Prostate gland (tissue), 2 donors: Measurements from ENCODE around the gene NEBL. TPM values are rescaled to one million over a fixed set of nuclear protein-coding genes. Genes with fewer than 3 reads are reported as not detected.

Source experiments
- DNase-seq: peaks from one replicate; pipeline ENCODE4 v3.0.0-alpha.2; 2019; ENCODE audit warnings: low spot score
- H3K27ac ChIP-seq, 2 donors: fragments of 200-600 bp; sonication (generic); 2 replicates each; pipeline ENCODE4 v1.5.1; 2017 to 2019
- H3K27me3 ChIP-seq: fragments of 200-600 bp; sonication (generic); replicated peaks from 2 replicates; pipeline ENCODE4 v1.5.1; 2019; ENCODE audit not compliant: insufficient read depth
- H3K36me3 ChIP-seq, 2 donors: fragments of 200-600 bp; sonication (generic); 1 replicate in 1 of 2; 2 replicates in 1 of 2; pipeline versions ENCODE4 v1.5.1 to v1.8.1; 2017 to 2019
- H3K4me1 ChIP-seq: fragments of 200-600 bp; sonication (generic); replicated peaks from 2 replicates; pipeline ENCODE4 v1.5.1; 2019
- H3K4me3 ChIP-seq, 2 donors: fragments of 200-600 bp; sonication (generic); 2 replicates each; pipeline ENCODE4 v1.5.1; 2017 to 2019
- H3K9me3 ChIP-seq: fragments of 200-600 bp; sonication (generic); 2 replicates; pipeline ENCODE4 v1.5.1; 2017
- POLR2A ChIP-seq: fragments of 450-650 bp; IDR thresholded peaks from one replicate; pipeline ENCODE4 v1.6.1; 2016; ENCODE audit warnings: antibody characterized with exemption, mild to moderate bottlenecking
- POLR2AphosphoS5 ChIP-seq: sonication (generic); formaldehyde crosslinking; IDR thresholded peaks from one replicate; pipeline ENCODE4 v1.6.1; 2017; ENCODE audit warnings: antibody characterized with exemption
- WGBS: methylation state at CpG from one replicate; pipeline ENCODE4 v1.1.5; 2018; 5-methylcytosine and 5-hydroxymethylcytosine counted together
- intact Hi-C: fragments of 100-400 bp; cut with DNase I; formaldehyde crosslinking; loops from one replicate; pipeline ENCODE4 v1.14.2; 2022
- total RNA-seq, 2 donors: library from RNA; depleted of rRNA; stranded (reverse); fragments of >200 nt; gene quantifications; one replicate each; pipeline ENCODE4 v1.1.0, GENCODE V29; 2016
- TF ChIP-seq, protein P1 (sequence below), 4 experiments: fragments of 200-600 bp in 2 of 4; fragments of 450-650 bp in 2 of 4; sonication (generic) in 2 of 4; IDR thresholded peaks; 1 replicate in 3 of 4; 2 replicates in 1 of 4; pipeline ENCODE4 v1.5.1; 2016 to 2019; ENCODE audit warnings: antibody characterized with exemption in 4 of 4, mild to moderate bottlenecking in 2 of 4, moderate library complexity in 2 of 4

The NEBL gene
- total RNA-seq, 2 donors from 2014 or later: 22.5 to 29.0 TPM

- no peak overlapping the region for H3K4me3 ChIP-seq
- TF ChIP-seq POLR2A: no peak
- TF ChIP-seq, protein P1, sequence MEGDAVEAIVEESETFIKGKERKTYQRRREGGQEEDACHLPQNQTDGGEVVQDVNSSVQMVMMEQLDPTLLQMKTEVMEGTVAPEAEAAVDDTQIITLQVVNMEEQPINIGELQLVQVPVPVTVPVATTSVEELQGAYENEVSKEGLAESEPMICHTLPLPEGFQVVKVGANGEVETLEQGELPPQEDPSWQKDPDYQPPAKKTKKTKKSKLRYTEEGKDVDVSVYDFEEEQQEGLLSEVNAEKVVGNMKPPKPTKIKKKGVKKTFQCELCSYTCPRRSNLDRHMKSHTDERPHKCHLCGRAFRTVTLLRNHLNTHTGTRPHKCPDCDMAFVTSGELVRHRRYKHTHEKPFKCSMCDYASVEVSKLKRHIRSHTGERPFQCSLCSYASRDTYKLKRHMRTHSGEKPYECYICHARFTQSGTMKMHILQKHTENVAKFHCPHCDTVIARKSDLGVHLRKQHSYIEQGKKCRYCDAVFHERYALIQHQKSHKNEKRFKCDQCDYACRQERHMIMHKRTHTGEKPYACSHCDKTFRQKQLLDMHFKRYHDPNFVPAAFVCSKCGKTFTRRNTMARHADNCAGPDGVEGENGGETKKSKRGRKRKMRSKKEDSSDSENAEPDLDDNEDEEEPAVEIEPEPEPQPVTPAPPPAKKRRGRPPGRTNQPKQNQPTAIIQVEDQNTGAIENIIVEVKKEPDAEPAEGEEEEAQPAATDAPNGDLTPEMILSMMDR (IDR thresholded peaks at IDR 0.05): no peak
- TF ChIP-seq POLR2AphosphoS5: no peak
- intact Hi-C loops: no loop called here
- 94% methylated on average over 4 of the region's 4 CpGs for WGBS
- no peaks in the 10 kb centered on the region for H3K36me3 ChIP-seq
- no peak for DNase-seq
- H3K27me3 ChIP-seq: no peaks in the 10 kb centered on the region
- H3K27ac ChIP-seq: no peak overlapping the region
- H3K9me3 ChIP-seq: no peaks in the 10 kb centered on the region
- H3K4me1 ChIP-seq: no peaks in the 10 kb centered on the region
These were observed 58.0 kb downstream of the NEBL start for GRCh38 chr10:20839141-20839540.

- Histone ChIP-seq H3K27me3 (no peaks in the 10 kb centered on the region), H3K27ac (no peak overlapping the region), H3K4me3 (no peak overlapping the region), H3K9me3 (no peaks in the 10 kb centered on the region), H3K4me1 (no peaks in the 10 kb centered on the region), H3K36me3 (no peaks in the 10 kb centered on the region)
- TF ChIP-seq, protein P1 (IDR thresholded peaks at IDR 0.05): no peak
- TF ChIP-seq POLR2A (no peak), POLR2AphosphoS5 (no peak)
- intact Hi-C loops: no loop called here
- DNase-seq: no peak
- WGBS: 86% methylated on average over 7 of the region's 7 CpGs
These were observed 60.7 kb downstream of the NEBL start for GRCh38 chr10:20836401-20836800.

DNA sequence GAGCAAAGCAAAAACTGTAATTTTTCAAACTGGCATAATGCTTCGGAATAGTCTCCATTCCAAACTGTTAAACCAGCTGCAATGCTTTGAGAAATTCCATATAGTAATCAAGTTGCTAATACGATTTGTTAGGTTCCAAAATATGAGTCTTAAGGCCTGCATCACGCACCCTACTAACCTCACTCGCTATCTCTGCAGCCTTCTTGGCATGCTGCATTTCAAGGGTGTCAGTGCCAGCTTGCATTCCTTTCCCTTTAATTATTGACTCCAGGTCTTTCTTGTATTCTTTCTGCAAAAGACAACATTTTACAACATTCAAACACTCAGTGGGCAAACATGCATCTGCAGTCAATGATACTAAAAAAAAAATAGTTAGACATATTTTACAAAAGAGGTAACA, 61.8 kb downstream of the NEBL start:
- H3K27ac ChIP-seq: no peak overlapping the region
- TF ChIP-seq POLR2A (no peak), POLR2AphosphoS5 (no peak)
- TF ChIP-seq, protein P1 (IDR thresholded peaks at IDR 0.05): no peak

DNA sequence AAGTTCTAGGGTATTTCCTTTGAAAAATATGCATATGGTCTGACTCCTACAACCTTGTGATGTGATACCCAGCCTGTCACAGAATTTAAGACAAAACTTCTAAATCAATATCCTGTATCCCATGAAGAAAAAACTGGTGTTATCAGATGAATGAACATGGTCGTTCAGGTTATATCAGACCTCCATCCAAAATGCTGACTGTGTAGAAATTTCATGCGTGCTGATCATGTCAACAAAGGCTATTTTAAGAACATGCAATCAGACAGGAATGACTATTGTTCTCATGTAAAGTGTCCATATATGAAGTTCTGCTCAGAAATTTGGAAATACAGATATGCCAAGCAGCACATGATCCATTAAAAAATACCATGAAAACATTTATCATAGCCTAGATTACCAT, 62.3 kb downstream of the NEBL start:
- no peaks in the 10 kb centered on the region for H3K9me3 ChIP-seq
- H3K36me3 ChIP-seq: no peaks in the 10 kb centered on the region
- intact Hi-C loops: no loop called here
- DNase-seq: no peak
- H3K27ac ChIP-seq: no peak overlapping the region
- no peak overlapping the region for H3K4me3 ChIP-seq
- no peaks in the 10 kb centered on the region for H3K27me3 ChIP-seq
- 57% methylated on average over 2 of the region's 2 CpGs for WGBS
- H3K4me1 ChIP-seq: no peaks in the 10 kb centered on the region
- TF ChIP-seq POLR2AphosphoS5: no peak
- TF ChIP-seq POLR2A: no peak
- TF ChIP-seq, protein P1 (IDR thresholded peaks at IDR 0.05): no peak

More for the DNA sequence above, 61.8 kb downstream of the NEBL start:
- intact Hi-C loops: no loop called here
- Histone ChIP-seq H3K9me3 (no peaks in the 10 kb centered on the region), H3K4me1 (no peaks in the 10 kb centered on the region), H3K36me3 (no peaks in the 10 kb centered on the region), H3K4me3 (no peak overlapping the region), H3K27me3 (no peaks in the 10 kb centered on the region)
- no peak for DNase-seq
- WGBS: 66% methylated on average over 4 of the region's 4 CpGs

DNA sequence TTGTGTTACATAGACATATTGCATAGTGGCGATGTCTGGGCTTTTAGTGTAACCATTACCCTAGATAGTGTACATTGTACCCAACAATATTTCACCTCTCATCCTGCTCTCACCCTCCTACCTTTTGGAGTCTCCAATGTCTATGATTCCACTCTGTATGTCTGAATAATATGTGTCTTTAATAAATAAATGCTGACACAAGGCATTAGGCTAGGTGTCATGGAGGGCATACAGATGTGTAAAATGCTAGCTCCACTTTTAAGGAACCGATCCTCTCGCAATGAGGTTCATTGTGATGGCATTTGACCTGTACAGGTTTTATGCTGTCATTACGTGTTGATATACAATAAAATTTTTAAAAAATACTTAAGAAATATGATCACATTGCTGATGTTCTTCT, 74.3 kb downstream of the NEBL start:
- no peaks in the 10 kb centered on the region for H3K27me3 ChIP-seq
- H3K4me3 ChIP-seq: no peak overlapping the region
- intact Hi-C loops: no loop called here
- no peak for TF ChIP-seq POLR2AphosphoS5
- TF ChIP-seq POLR2A: no peak
- TF ChIP-seq, protein P1 (IDR thresholded peaks at IDR 0.05): no peak
- H3K4me1 ChIP-seq: no peaks in the 10 kb centered on the region
- DNase-seq: no peak
- no peak overlapping the region for H3K27ac ChIP-seq
- 98% methylated on average over 4 of the region's 4 CpGs for WGBS
- H3K36me3 ChIP-seq: no peaks in the 10 kb centered on the region
- H3K9me3 ChIP-seq: no peaks in the 10 kb centered on the region
